Right cardiac atrium (tissue), 5 donors: Measurements from ENCODE around the gene ARPP19. TPM values are rescaled to one million over a fixed set of nuclear protein-coding genes. Genes with fewer than 3 reads are reported as not detected.
"Not testable (repeated sequence)": the region's sequence is repeated elsewhere in the genome, so short reads cannot be mapped to it uniquely, and the experiment has no call there.

Experiments
- ATAC-seq, 2 donors: fragments of 200-7000 bp; cut with Tn5 transposase; one replicate each; pipeline versions ENCODE4 v1.8.0 to v1.9.1; 2020; ENCODE audit warnings: moderate library complexity in 2 of 2, mild to moderate bottlenecking in 1 of 2
- DNase-seq, 3 donors: peaks; one replicate each; pipeline ENCODE4 v3.0.0-alpha.2; 2020
- H3K27ac ChIP-seq: one replicate; pipeline ENCODE4 v1.5.1; 2013; ENCODE audit warnings: mild to moderate bottlenecking, low read length, control low read depth, moderate library complexity
- H3K27me3 ChIP-seq: one replicate; pipeline ENCODE4 v1.6.1; 2013; ENCODE audit not compliant: control insufficient read depth, insufficient read depth
- H3K4me1 ChIP-seq: one replicate; pipeline ENCODE4 v1.6.1; 2013; ENCODE audit warnings: low read length; ENCODE audit not compliant: control insufficient read depth, insufficient read depth
- H3K4me3 ChIP-seq: one replicate; pipeline ENCODE4 v1.5.1; 2013; ENCODE audit warnings: low read length, control low read depth
- H3K9me3 ChIP-seq: one replicate; pipeline ENCODE4 v1.6.1; 2013; ENCODE audit warnings: low read length; ENCODE audit not compliant: control insufficient read depth
- WGBS: extraction: QIAGEN DNeasy Blood & Tissue Kit; methylation state at CpG from one replicate; pipeline ENCODE4 v1.1.7; 2013; 5-methylcytosine and 5-hydroxymethylcytosine counted together
- intact Hi-C, 4 donors: fragments of 100-400 bp; cut with DNase I; formaldehyde crosslinking; loops; one replicate each; pipeline versions ENCODE4 v1.11.0 to v1.14.0; 2022 to 2023
- polyA plus RNA-seq: library from polyadenylated mRNA; stranded (reverse); fragments of 200-250 nt; gene quantifications from one replicate; pipeline ENCODE4 v1.2.3, GENCODE V29; 2013
- total RNA-seq, 4 donors: library from RNA; stranded (reverse); fragmentation: NEBNext Ultra II Directional; extraction: Animal tissue kit (Norgen Biotek cat#: 25700); gene quantifications; one replicate each; pipeline ENCODE4 v1.2.1, GENCODE V29; 2021
- donor health status: healthy with polysubstance abuse.
- donor health status: DM: no; HTN: yes; CAD: no.
- donor health status: DM: no; HTN: no; CAD: no.
- donor health status: DM: no; HTN: yes; CAD: no; lungs with severe emphysema.
- donor health status: DM: yes; HTN: yes; CAD: no.

ARPP19 gene
- total and polyA plus RNA-seq, 5 donors: 70.3 to 179 (median 154) TPM

- Histone ChIP-seq H3K27ac (no peak overlapping the region), H3K27me3 (no peaks in the 10 kb centered on the region), H3K4me3 (no peak overlapping the region), H3K9me3 (no peaks in the 10 kb centered on the region), H3K4me1 (no peaks in the 10 kb centered on the region)
- ATAC-seq (peak in 1 of 2 donors; percentile 38), DNase-seq (peak in 1 of 3 donors; percentile 61)
- intact Hi-C loops: no loop called here
- 86% methylated on average over 6 of the region's 6 CpGs for WGBS
Observed at GRCh38 chr15:52551762-52552161, 17.1 kb downstream of the ARPP19 start.

GRCh38 chr15:52551186-52551585, 17.6 kb downstream of the ARPP19 start:
- H3K4me1 ChIP-seq, DNase-seq, H3K4me3 ChIP-seq, H3K9me3 ChIP-seq, H3K27ac ChIP-seq, H3K27me3 ChIP-seq, ATAC-seq, intact Hi-C loops: not testable (repeated sequence)
- WGBS: 85% methylated on average over 1 of the region's 1 CpG

GRCh38 chr15:52546031-52546751, 22.6 kb downstream of the ARPP19 start:
- H3K27ac ChIP-seq: no peak overlapping the region
- no peaks in the 10 kb centered on the region for H3K27me3 ChIP-seq
- H3K9me3 ChIP-seq: no peaks in the 10 kb centered on the region
- ATAC-seq: peak; percentile 51 to 52
- WGBS: 88% methylated on average over 5 of the region's 5 CpGs
- intact Hi-C loops: no loop called here
- H3K4me3 ChIP-seq: no peak overlapping the region
- no peaks in the 10 kb centered on the region for H3K4me1 ChIP-seq
- DNase-seq: no peak

- no peak for ATAC-seq
- 85% methylated on average over 3 of the region's 3 CpGs for WGBS
- H3K27ac ChIP-seq: no peak overlapping the region
- no peaks in the 10 kb centered on the region for H3K27me3 ChIP-seq
- no peak overlapping the region for H3K4me3 ChIP-seq
- no peak for DNase-seq
- no peaks in the 10 kb centered on the region for H3K9me3 ChIP-seq
- H3K4me1 ChIP-seq: no peaks in the 10 kb centered on the region
- intact Hi-C loops: no loop called here
Observed at GRCh38 chr15:52540374-52541012, 28.3 kb downstream of the ARPP19 start.

GRCh38 chr15:52537459-52537858, 31.4 kb downstream of the ARPP19 start:
- no peak overlapping the region for H3K27ac ChIP-seq
- H3K4me1 ChIP-seq: no peaks in the 10 kb centered on the region
- ATAC-seq (no peak), DNase-seq (no peak)
- no peaks in the 10 kb centered on the region for H3K27me3 ChIP-seq
- H3K9me3 ChIP-seq: no peaks in the 10 kb centered on the region
- no peak overlapping the region for H3K4me3 ChIP-seq
- intact Hi-C loops: no loop called here
- WGBS: 93% methylated on average over 8 of the region's 8 CpGs

- no peak for DNase-seq
- Histone ChIP-seq H3K9me3 (no peaks in the 10 kb centered on the region), H3K27me3 (no peaks in the 10 kb centered on the region), H3K4me1 (no peaks in the 10 kb centered on the region), H3K27ac (no peak overlapping the region), H3K4me3 (no peak overlapping the region)
- 54% methylated on average over 2 of the region's 2 CpGs for WGBS
- intact Hi-C loops: no loop called here
- ATAC-seq: no peak
Observed at GRCh38 chr15:52532427-52532826, 36.4 kb downstream of the ARPP19 start.

- WGBS: 38% methylated on average over 11 of the region's 11 CpGs
- H3K4me3 ChIP-seq: peak overlapping the region; percentile 85
- intact Hi-C loops: no loop called here
- DNase-seq (no peak), ATAC-seq (no peak)
- H3K27ac ChIP-seq: no peak overlapping the region
- no peaks in the 10 kb centered on the region for H3K27me3 ChIP-seq
- no peaks in the 10 kb centered on the region for H3K4me1 ChIP-seq
- H3K9me3 ChIP-seq: no peaks in the 10 kb centered on the region
Observed at GRCh38 chr15:52529940-52530339, 38.9 kb downstream of the ARPP19 start.

- DNase-seq: no peak
- intact Hi-C loops: no loop called here
- H3K27ac ChIP-seq: peak overlapping the region; percentile 81
- 2% methylated on average over 28 of the region's 28 CpGs for WGBS
- H3K27me3 ChIP-seq: no peaks in the 10 kb centered on the region
- ATAC-seq: no peak
- H3K4me1 ChIP-seq: no peaks in the 10 kb centered on the region
- no peaks in the 10 kb centered on the region for H3K9me3 ChIP-seq
- H3K4me3 ChIP-seq: peak overlapping the region; percentile 85
Observed at GRCh38 chr15:52529341-52529924, 39.4 kb downstream of the ARPP19 start.

- Histone ChIP-seq H3K4me1 (no peaks in the 10 kb centered on the region), H3K27me3 (no peaks in the 10 kb centered on the region), H3K27ac (peak within 1 kb of the TSS; percentile 81), H3K4me3 (peak within 1 kb of the TSS; percentile 85), H3K9me3 (no peaks in the 10 kb centered on the region)
- DNase-seq: peak; percentile 74 to 92 (median 90)
- ATAC-seq: peak; percentile 94
- intact Hi-C loops: no loop called here
- under 1% methylated on average over 103 of the region's 103 CpGs for WGBS
Observed at GRCh38 chr15:52528564-52529340, 40.1 kb downstream of the ARPP19 start, which contains the start of gene MYO5A. MYO5A (minus strand) TSS chr15:52528880; CDS start chr15:52528806, 74 bp downstream.

GRCh38 chr15:52527911-52528563, 40.8 kb downstream of the ARPP19 start:
- peaks cover 3% of the 10 kb centered on the region for H3K4me1 ChIP-seq
- peak in 1 of 3 donors; percentile 56 for DNase-seq
- ATAC-seq: peak; percentile 18 to 46
- WGBS: 4% methylated on average over 32 of the region's 32 CpGs
- intact Hi-C loops: no loop called here
- no peaks in the 10 kb centered on the region for H3K27me3 ChIP-seq
- H3K9me3 ChIP-seq: no peaks in the 10 kb centered on the region
- peak overlapping the region; percentile 85 for H3K4me3 ChIP-seq
- peak overlapping the region; percentile 13 for H3K27ac ChIP-seq
